Loucy (cell line): Measurements from ENCODE around the gene CD151.

ENCODE experiments used
- CTCF ChIP-seq: fragments of 200-600 bp; sonication (generic); conservative IDR thresholded peaks from 2 replicates; pipeline ENCODE4 v1.5.1; 2014; ENCODE audit warnings: mild to moderate bottlenecking, antibody characterized with exemption, low read length
- EZH2phosphoT487 ChIP-seq: fragments of 200-600 bp; IDR thresholded peaks from 2 replicates; pipeline ENCODE4 v1.6.1; 2018; ENCODE audit warnings: antibody characterized with exemption, mild to moderate bottlenecking, moderate library complexity, borderline replicate concordance

GRCh38 chr11:829847-830294, 2.9 kb upstream of the CD151 start:
- no peak for TF ChIP-seq EZH2phosphoT487
- no peak for TF ChIP-seq CTCF
